Heart left ventricle (tissue), 13 donors: ENCODE measurements around the gene FBXO34.

Experiments
- POLR2A ChIP-seq, 2 donors: fragments of 450-650 bp; IDR thresholded peaks; one replicate each; pipeline ENCODE4 v1.6.1; 2017; ENCODE audit warnings: antibody characterized with exemption in 2 of 2, mild to moderate bottlenecking in 2 of 2, moderate library complexity in 2 of 2
- TF ChIP-seq, protein P1 (sequence below), 12 donors: fragments of 200-600 bp; sonication (generic) in 4 of 12; IDR thresholded peaks; one replicate each; pipeline versions ENCODE4 v1.5.0 to v1.8.0; 2018 to 2022; ENCODE audit warnings: antibody characterized with exemption in 12 of 12, mild to moderate bottlenecking in 5 of 12
- donor health status: ischemic (EF 13 %, LVEDD 7.1; RV severe dilation, severe dysfunction).
- donor health status: DM: no; HTN: yes; CAD: no.
- donor health status: DM: no; HTN: no; CAD: no.
- donor health status: ischemic (EF 25% LVEDD 6.9; RV normal size, moderate dysfunction).
- donor health status: ischemic (EF 25% LVEDD 5.7; RV mildly dilated, moderate dysfunction).
- donor health status: ischemic (EF 35%, LVEDD 5.7; RV mildly dilated, moderate dysfunction).
- donor health status: nonischemic (EF 11% LVEDD 7.7; RV severe dilation, severe dysfunction).
- donor health status: DM: yes; HTN: yes; CAD: no.
- donor health status: PGD.
- donor health status: ischemic (EF 29% LVEDD 5.4; RV normal size, mild dysfunction).
- donor health status: nonischemic (EF 23%, LVEDD 6.1; RV moderate dilation, normal function).

DNA sequence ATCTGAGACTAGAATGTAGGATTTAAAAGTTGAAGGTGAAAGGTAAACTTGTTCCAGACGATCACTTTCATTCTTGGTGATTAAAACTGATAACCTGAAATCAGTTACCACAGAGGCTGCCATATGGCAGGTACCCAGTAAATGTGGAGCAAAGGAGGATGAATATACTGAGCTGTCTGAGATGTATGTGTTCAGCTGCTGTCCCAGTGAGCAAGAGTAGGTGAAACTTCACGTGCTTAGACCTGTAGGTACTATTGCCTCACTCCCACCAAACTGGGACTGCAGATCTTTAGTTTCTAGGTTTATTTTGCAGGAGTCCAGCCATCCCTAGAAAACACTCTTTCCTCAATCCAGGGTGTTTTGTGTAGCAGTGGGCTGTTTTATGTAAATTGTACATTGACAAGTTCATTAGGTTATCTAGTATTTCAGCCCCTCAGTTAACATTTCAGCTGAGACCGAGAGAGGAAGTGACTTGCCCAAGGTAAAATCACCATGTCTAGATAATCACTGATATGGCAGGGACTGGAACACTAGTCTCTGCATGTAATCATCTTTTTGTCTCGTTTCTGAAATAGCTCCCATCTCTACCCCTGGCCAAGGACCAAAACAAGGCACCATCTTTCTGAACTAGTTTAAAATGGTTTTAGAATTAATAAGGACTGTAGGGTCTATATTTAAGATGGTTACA, 77.7 kb downstream of the FBXO34 start:
- TF ChIP-seq, protein P1, sequence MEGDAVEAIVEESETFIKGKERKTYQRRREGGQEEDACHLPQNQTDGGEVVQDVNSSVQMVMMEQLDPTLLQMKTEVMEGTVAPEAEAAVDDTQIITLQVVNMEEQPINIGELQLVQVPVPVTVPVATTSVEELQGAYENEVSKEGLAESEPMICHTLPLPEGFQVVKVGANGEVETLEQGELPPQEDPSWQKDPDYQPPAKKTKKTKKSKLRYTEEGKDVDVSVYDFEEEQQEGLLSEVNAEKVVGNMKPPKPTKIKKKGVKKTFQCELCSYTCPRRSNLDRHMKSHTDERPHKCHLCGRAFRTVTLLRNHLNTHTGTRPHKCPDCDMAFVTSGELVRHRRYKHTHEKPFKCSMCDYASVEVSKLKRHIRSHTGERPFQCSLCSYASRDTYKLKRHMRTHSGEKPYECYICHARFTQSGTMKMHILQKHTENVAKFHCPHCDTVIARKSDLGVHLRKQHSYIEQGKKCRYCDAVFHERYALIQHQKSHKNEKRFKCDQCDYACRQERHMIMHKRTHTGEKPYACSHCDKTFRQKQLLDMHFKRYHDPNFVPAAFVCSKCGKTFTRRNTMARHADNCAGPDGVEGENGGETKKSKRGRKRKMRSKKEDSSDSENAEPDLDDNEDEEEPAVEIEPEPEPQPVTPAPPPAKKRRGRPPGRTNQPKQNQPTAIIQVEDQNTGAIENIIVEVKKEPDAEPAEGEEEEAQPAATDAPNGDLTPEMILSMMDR (IDR thresholded peaks at IDR 0.05), result no peak
- no peak for TF ChIP-seq POLR2A (IDR thresholded peaks at IDR 0.05)
